Measurements from ENCODE around the gene SLC8A1. TPM values are rescaled to one million over a fixed set of nuclear protein-coding genes. Genes with fewer than 3 reads are reported as not detected.

Gene SLC8A1
- polyA plus RNA-seq, 3 donors: 16.9 to 18.2 (median 18.0) TPM

DNA sequence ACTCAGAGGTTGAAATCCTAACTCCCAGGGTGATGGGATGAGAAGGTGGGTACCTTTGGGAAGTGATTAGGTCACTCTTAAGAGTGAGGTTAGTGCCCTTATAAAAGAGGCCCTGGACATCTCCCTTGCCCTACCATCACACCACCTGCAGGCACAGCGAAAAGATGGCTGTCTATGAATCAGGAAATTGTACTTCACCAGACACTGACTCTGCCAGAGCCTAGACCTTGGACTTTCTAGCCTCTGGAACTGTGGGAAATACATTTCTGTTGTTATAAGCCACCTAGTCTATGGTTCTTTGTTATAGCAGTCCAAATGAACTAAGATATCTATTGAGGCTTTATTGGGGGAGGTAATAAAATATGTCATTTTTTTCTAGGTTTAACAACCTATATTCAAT, 203.6 kb downstream of the SLC8A1 start:
- Histone ChIP-seq H2AFZ (ENCODE audit: insufficient read depth, low read depth, low read length, poor library complexity, severe bottlenecking) (no peak overlapping the region), H3K4me1 (ENCODE audit: control insufficient read depth in 1 of 2, insufficient read depth in 2 of 2, low read length in 2 of 2) (no peaks in the 10 kb centered on the region), H3K4me3 (replicated peaks in 1 of 3; ENCODE audit: low read depth in 2 of 3, low read length in 3 of 3) (no peak overlapping the region), H3K4me2 (replicated peaks; ENCODE audit: extremely low read depth, low read length, poor library complexity, severe bottlenecking) (no peak overlapping the region), H3K27me3 (ENCODE audit: control insufficient read depth in 2 of 2, insufficient read depth in 2 of 2, low read length in 2 of 2) (no peaks in the 10 kb centered on the region), H4K20me1 (ENCODE audit: insufficient read depth, low read length) (peaks cover 90% of the 10 kb centered on the region), H3K79me2 (ENCODE audit: insufficient read depth, low read length) (peaks cover 7% of the 10 kb centered on the region), H3K9me3 (replicated peaks in 1 of 2; ENCODE audit: control insufficient read depth in 1 of 2, insufficient read depth in 1 of 2, low read length in 2 of 2) (no peaks in the 10 kb centered on the region), H3K36me3 (replicated peaks in 1 of 2; ENCODE audit: control insufficient read depth in 1 of 2, insufficient read depth in 2 of 2, low read length in 2 of 2) (peaks cover 2 to 9% of the 10 kb centered on the region in 2 donors), H3K27ac (ENCODE audit: low read depth in 1 of 2, low read length in 2 of 2) (no peak overlapping the region), H3K9ac (ENCODE audit: insufficient read depth, low read length, poor library complexity, severe bottlenecking) (no peak overlapping the region)
- Mint-ChIP-seq H3K36me3 (peaks cover 8 to 10% of the 10 kb centered on the region in 2 donors), H3K4me3 (no peak overlapping the region), H3K4me1 (peaks cover 15% of the 10 kb centered on the region), H3K27me3 (ENCODE audit: low read depth in 3 of 3) (no peaks in the 10 kb centered on the region), H3K9me3 (no peaks in the 10 kb centered on the region), H3K27ac (no peak overlapping the region)
- intact Hi-C loops (cut with micrococcal nuclease): no loop called here
- WGBS (ENCODE audit: insufficient coverage): no CpG with 5 or more reads among the region's 1 CpG
- TF ChIP-seq CTCF (IDR thresholded peaks at IDR 0.05): no peak
- no peak for DNase-seq

- Histone ChIP-seq H3K79me2 (ENCODE audit: insufficient read depth, low read length) (peaks cover 14% of the 10 kb centered on the region), H3K4me3 (replicated peaks in 1 of 3; ENCODE audit: low read depth in 2 of 3, low read length in 3 of 3) (no peak overlapping the region), H3K27me3 (ENCODE audit: control insufficient read depth in 2 of 2, insufficient read depth in 2 of 2, low read length in 2 of 2) (no peaks in the 10 kb centered on the region), H4K20me1 (ENCODE audit: insufficient read depth, low read length) (peaks cover 93% of the 10 kb centered on the region), H3K36me3 (replicated peaks in 1 of 2; ENCODE audit: control insufficient read depth in 1 of 2, insufficient read depth in 2 of 2, low read length in 2 of 2) (peaks cover 2 to 9% of the 10 kb centered on the region in 2 donors), H3K9ac (ENCODE audit: insufficient read depth, low read length, poor library complexity, severe bottlenecking) (no peak overlapping the region), H3K4me1 (ENCODE audit: control insufficient read depth in 1 of 2, insufficient read depth in 2 of 2, low read length in 2 of 2) (no peaks in the 10 kb centered on the region), H2AFZ (ENCODE audit: insufficient read depth, low read depth, low read length, poor library complexity, severe bottlenecking) (no peak overlapping the region), H3K9me3 (replicated peaks in 1 of 2; ENCODE audit: control insufficient read depth in 1 of 2, insufficient read depth in 1 of 2, low read length in 2 of 2) (no peaks in the 10 kb centered on the region), H3K4me2 (replicated peaks; ENCODE audit: extremely low read depth, low read length, poor library complexity, severe bottlenecking) (no peak overlapping the region), H3K27ac (ENCODE audit: low read depth in 1 of 2, low read length in 2 of 2) (no peak overlapping the region)
- Mint-ChIP-seq H3K9me3 (no peaks in the 10 kb centered on the region), H3K4me3 (no peak overlapping the region), H3K4me1 (peaks cover 13% of the 10 kb centered on the region), H3K36me3 (peaks cover 8 to 12% of the 10 kb centered on the region in 2 donors), H3K27ac (peak overlapping the region in 1 of 7 donors; percentile 53), H3K27me3 (ENCODE audit: low read depth in 3 of 3) (no peaks in the 10 kb centered on the region)
- TF ChIP-seq CTCF (IDR thresholded peaks at IDR 0.05): peak; percentile 32
- 0% methylated on average over 1 of the region's 1 CpG for WGBS (ENCODE audit: insufficient coverage)
- DNase-seq: peak in 2 of 3 donors; percentile 11 to 23
- intact Hi-C loops (cut with micrococcal nuclease): no loop called here
Observed at GRCh38 chr2:40244675-40245074, 207.2 kb downstream of the SLC8A1 start.

All from CD14-positive monocyte (primary cell).